ENCODE results near the gene PLXNA2. TPM values are rescaled to one million over a fixed set of nuclear protein-coding genes. Genes with fewer than 3 reads are reported as not detected.

PLXNA2 gene
- total RNA-seq, 1 donor from 2014 or later = 38.3 TPM

DNA sequence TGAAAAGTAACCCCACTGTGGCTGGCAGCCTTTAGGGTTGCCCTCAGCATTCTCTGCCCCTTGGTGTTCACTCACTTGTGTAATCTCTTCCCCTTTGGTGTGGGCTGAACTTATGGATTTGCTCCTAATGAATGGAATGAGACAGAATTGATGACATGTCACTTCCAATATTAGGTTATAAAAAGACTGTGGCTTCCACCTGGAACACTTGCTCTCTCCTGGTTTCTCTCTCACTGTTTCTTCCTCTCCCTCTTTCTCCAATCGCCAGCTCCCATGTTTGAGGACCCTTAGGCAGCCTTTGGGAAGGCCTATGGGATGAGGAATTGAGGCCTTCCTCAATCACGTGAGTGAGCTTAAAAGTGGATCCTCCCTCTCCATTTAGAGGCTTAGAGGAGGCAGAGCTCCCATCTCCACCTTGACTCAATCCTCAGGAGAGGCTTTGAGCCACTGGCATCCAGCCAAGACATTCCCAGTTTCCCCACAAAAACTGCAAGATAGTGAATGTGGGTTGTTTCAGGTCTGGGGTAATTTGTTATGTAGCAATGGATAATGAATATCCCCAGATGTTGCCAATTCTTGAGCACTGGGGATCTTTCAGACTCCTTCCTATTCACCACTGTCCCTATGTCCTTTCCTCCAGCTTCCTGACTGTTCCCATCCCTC is 237.8 kb downstream of the PLXNA2 start:
- TF ChIP-seq, protein P1, sequence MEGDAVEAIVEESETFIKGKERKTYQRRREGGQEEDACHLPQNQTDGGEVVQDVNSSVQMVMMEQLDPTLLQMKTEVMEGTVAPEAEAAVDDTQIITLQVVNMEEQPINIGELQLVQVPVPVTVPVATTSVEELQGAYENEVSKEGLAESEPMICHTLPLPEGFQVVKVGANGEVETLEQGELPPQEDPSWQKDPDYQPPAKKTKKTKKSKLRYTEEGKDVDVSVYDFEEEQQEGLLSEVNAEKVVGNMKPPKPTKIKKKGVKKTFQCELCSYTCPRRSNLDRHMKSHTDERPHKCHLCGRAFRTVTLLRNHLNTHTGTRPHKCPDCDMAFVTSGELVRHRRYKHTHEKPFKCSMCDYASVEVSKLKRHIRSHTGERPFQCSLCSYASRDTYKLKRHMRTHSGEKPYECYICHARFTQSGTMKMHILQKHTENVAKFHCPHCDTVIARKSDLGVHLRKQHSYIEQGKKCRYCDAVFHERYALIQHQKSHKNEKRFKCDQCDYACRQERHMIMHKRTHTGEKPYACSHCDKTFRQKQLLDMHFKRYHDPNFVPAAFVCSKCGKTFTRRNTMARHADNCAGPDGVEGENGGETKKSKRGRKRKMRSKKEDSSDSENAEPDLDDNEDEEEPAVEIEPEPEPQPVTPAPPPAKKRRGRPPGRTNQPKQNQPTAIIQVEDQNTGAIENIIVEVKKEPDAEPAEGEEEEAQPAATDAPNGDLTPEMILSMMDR (IDR thresholded peaks at IDR 0.05) = no peak
- no peak for TF ChIP-seq POLR2AphosphoS5 (IDR thresholded peaks at IDR 0.05; ENCODE audit: insufficient read depth in 1 of 2, low read depth in 1 of 2)
- TF ChIP-seq POLR2A (IDR thresholded peaks at IDR 0.05) = no peak
- no peak for DNase-seq (ENCODE audit: extremely low spot score in 2 of 2)
- H3K9me3 ChIP-seq = no peaks in the 10 kb centered on the region
- H3K4me1 ChIP-seq = no peaks in the 10 kb centered on the region
- H3K27me3 ChIP-seq = no peaks in the 10 kb centered on the region
- no peak overlapping the region for H3K4me3 ChIP-seq
- no peak overlapping the region for H3K27ac ChIP-seq
- H3K36me3 ChIP-seq = no peaks in the 10 kb centered on the region
- intact Hi-C loops (cut with DNase I) = no loop called here

DNA sequence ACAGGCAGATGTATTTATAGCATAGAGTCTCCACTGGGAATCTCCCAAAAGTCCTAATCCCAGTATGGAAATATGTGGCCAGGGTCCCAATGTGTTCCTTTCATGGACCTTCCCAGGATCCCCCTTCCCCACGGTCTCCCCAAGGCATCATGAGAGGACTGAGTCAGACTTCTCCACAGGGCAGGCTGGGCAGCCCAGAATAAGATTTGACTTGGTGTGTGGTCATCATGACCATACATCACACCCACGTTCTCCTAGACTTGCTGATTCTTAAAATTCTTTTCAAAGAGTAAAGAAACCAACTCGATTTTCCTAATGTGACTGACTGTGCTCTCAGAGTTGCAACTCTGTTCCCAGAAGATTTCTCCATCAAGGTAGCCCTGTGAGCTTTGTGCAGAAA is 239.3 kb downstream of the PLXNA2 start:
- H3K36me3 ChIP-seq = no peaks in the 10 kb centered on the region
- no peaks in the 10 kb centered on the region for H3K9me3 ChIP-seq
- H3K27ac ChIP-seq = no peak overlapping the region
- H3K27me3 ChIP-seq = no peaks in the 10 kb centered on the region
- intact Hi-C loops (cut with DNase I) = no loop called here
- TF ChIP-seq, protein P1 (IDR thresholded peaks at IDR 0.05) = no peak
- TF ChIP-seq POLR2AphosphoS5 (IDR thresholded peaks at IDR 0.05; ENCODE audit: insufficient read depth in 1 of 2, low read depth in 1 of 2) (no peak), POLR2A (IDR thresholded peaks at IDR 0.05) (no peak)
- no peak overlapping the region for H3K4me3 ChIP-seq
- no peak for DNase-seq (ENCODE audit: extremely low spot score in 2 of 2)
- H3K4me1 ChIP-seq = no peaks in the 10 kb centered on the region

DNA sequence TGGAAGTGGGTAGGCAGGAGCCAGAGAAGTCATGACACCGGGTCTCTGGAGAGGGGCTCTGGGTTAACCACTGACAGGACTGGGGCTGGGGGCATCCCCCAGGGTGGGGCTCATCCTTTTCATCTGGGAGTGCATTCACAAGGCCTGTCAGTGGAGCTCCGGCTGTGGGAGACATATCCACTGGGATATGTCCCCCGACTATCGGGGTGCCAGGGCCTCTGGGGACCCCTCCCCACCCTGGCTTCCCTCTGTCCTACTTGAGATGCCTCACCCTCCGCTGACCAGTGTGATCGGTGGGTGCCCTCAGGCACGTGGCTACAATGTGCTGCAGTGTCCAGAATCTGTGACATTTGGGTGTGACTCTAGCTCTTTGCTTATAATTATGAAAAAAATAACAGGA is 240.9 kb downstream of the PLXNA2 start:
- no peaks in the 10 kb centered on the region for H3K36me3 ChIP-seq
- TF ChIP-seq, protein P1 (IDR thresholded peaks at IDR 0.05) = no peak
- TF ChIP-seq POLR2A (IDR thresholded peaks at IDR 0.05) = no peak
- TF ChIP-seq POLR2AphosphoS5 (IDR thresholded peaks at IDR 0.05; ENCODE audit: insufficient read depth in 1 of 2, low read depth in 1 of 2) = no peak
- no peak overlapping the region for H3K4me3 ChIP-seq
- H3K27me3 ChIP-seq = no peaks in the 10 kb centered on the region
- intact Hi-C loops (cut with DNase I) = no loop called here
- H3K27ac ChIP-seq = no peak overlapping the region
- no peaks in the 10 kb centered on the region for H3K9me3 ChIP-seq
- no peaks in the 10 kb centered on the region for H3K4me1 ChIP-seq
- DNase-seq (ENCODE audit: extremely low spot score in 2 of 2) = no peak

DNA sequence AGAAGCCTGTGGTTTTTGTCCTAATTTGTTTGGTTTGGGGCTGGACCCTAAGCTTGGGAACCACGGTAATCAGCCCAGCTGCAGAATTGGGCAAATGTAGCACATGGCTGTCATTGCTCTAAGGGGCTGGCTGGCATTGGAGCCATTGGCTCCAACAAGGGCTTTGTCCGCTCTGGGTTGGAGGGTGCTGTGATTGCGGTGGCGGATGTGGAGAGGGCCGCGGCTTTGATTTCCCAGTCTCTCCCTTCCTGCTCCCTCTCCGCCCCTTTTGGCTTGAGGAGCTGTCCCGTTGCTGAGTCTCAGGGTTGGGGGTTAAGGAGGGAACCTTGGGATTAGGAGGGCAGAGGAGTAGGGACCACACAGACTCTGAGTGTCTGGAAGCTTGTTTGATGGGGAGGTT is 241.5 kb downstream of the PLXNA2 start:
- H3K36me3 ChIP-seq = no peaks in the 10 kb centered on the region
- H3K9me3 ChIP-seq = no peaks in the 10 kb centered on the region
- intact Hi-C loops (cut with DNase I) = no loop called here
- H3K27me3 ChIP-seq = no peaks in the 10 kb centered on the region
- H3K27ac ChIP-seq = no peak overlapping the region
- no peak overlapping the region for H3K4me3 ChIP-seq
- no peak for DNase-seq (ENCODE audit: extremely low spot score in 2 of 2)
- peaks cover 3% of the 10 kb centered on the region for H3K4me1 ChIP-seq
- TF ChIP-seq, protein P1 (IDR thresholded peaks at IDR 0.05) = no peak
- TF ChIP-seq POLR2A (IDR thresholded peaks at IDR 0.05) = no peak
- no peak for TF ChIP-seq POLR2AphosphoS5 (IDR thresholded peaks at IDR 0.05; ENCODE audit: insufficient read depth in 1 of 2, low read depth in 1 of 2)

DNA sequence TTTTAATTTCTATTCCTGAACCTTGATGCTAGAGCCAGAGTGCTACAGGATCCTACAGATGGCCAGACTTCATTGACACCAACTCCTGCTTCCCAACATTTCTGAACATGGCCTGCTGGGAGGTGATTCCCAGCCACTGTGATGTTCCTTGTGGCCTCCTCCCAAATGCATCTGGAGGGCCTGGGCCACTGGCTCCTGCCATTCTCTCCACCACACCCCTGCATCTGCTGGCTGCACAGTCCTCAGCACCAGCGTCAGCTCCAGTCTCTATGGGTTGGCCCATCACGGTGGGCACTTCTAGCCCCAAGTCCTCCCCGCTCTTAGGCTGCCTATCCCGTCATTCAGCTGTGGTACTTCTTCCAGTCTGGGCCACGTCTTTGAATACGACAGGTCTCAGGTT is 242.1 kb downstream of the PLXNA2 start:
- no peak for DNase-seq (ENCODE audit: extremely low spot score in 2 of 2)
- no peak overlapping the region for H3K27ac ChIP-seq

More for the DNA sequence above, 242.1 kb downstream of the PLXNA2 start:
- TF ChIP-seq POLR2A (IDR thresholded peaks at IDR 0.05) = no peak
- TF ChIP-seq, protein P1 (IDR thresholded peaks at IDR 0.05) = no peak
- TF ChIP-seq POLR2AphosphoS5 (IDR thresholded peaks at IDR 0.05; ENCODE audit: insufficient read depth in 1 of 2, low read depth in 1 of 2) = no peak
- Histone ChIP-seq H3K36me3 (no peaks in the 10 kb centered on the region), H3K27me3 (no peaks in the 10 kb centered on the region), H3K9me3 (no peaks in the 10 kb centered on the region), H3K4me3 (no peak overlapping the region), H3K4me1 (peaks cover 6% of the 10 kb centered on the region)
- intact Hi-C loops (cut with DNase I) = no loop called here

All from vagina (tissue), 2 donors.